Breast epithelium (tissue), 4 donors: ENCODE data around the gene MRPS6. TPM values are rescaled to one million over a fixed set of nuclear protein-coding genes. Genes with fewer than 3 reads are reported as not detected.

Experiments used
- DNase-seq, 2 donors: peaks; one replicate each; pipeline ENCODE4 v3.0.0-alpha.2; 2019; ENCODE audit warnings: low spot score in 2 of 2
- H3K27ac ChIP-seq, 2 donors: fragments of 200-600 bp; sonication (generic) in 1 of 2; one replicate each; pipeline ENCODE4 v1.5.1; 2016 to 2019; ENCODE audit warnings: mild to moderate bottlenecking in 1 of 2
- H3K27me3 ChIP-seq, 2 donors: fragments of 200-600 bp; sonication (generic) in 1 of 2; one replicate each; pipeline versions ENCODE4 v1.5.1 to v1.6.0; 2017 to 2019; ENCODE audit warnings: control low read depth in 1 of 2, mild to moderate bottlenecking in 1 of 2
- H3K36me3 ChIP-seq: fragments of 200-600 bp; one replicate; pipeline ENCODE4 v1.5.1; 2019
- H3K4me1 ChIP-seq, 2 donors: fragments of 200-600 bp; sonication (generic); one replicate each; pipeline ENCODE4 v1.5.1; 2016 to 2019; ENCODE audit warnings: control low read depth in 1 of 2
- H3K4me3 ChIP-seq, 3 donors: fragments of 200-600 bp; sonication (generic); 1 replicate in 2 of 3; 2 replicates in 1 of 3; pipeline ENCODE4 v1.5.1; 2016 to 2019; ENCODE audit warnings: mild to moderate bottlenecking in 3 of 3, moderate library complexity in 2 of 3
- H3K9me3 ChIP-seq, 2 donors: fragments of 200-600 bp; sonication (generic) in 1 of 2; one replicate each; pipeline ENCODE4 v1.5.1; 2016 to 2019; ENCODE audit warnings: control low read depth in 1 of 2
- POLR2A ChIP-seq: fragments of 450-650 bp; IDR thresholded peaks from one replicate; pipeline ENCODE4 v1.6.1; 2016; ENCODE audit warnings: antibody characterized with exemption, mild to moderate bottlenecking, moderate library complexity
- POLR2AphosphoS5 ChIP-seq, 3 donors: sonication (generic); formaldehyde crosslinking; IDR thresholded peaks; one replicate each; pipeline ENCODE4 v1.6.1; 2017; ENCODE audit warnings: antibody characterized with exemption in 3 of 3
- intact Hi-C: fragments of 100-400 bp; cut with DNase I; formaldehyde crosslinking; loops from one replicate; pipeline ENCODE4 v1.15.1; 2023; ENCODE audit warnings: low total_unique reads
- total RNA-seq, 3 donors: library from RNA; depleted of rRNA; stranded (reverse); fragments of >200 nt; gene quantifications; one replicate each; pipeline ENCODE4 v1.1.0, GENCODE V29; 2016
- TF ChIP-seq, protein P1 (sequence below), 3 donors: fragments of 450-650 bp; IDR thresholded peaks; one replicate each; pipeline ENCODE4 v1.5.1; 2016 to 2017; ENCODE audit warnings: antibody characterized with exemption in 3 of 3, mild to moderate bottlenecking in 3 of 3, moderate library complexity in 3 of 3

MRPS6 gene
- total RNA-seq, 3 donors from 2014 or later = 22.3 to 40.6 (median 26.5) TPM

DNA sequence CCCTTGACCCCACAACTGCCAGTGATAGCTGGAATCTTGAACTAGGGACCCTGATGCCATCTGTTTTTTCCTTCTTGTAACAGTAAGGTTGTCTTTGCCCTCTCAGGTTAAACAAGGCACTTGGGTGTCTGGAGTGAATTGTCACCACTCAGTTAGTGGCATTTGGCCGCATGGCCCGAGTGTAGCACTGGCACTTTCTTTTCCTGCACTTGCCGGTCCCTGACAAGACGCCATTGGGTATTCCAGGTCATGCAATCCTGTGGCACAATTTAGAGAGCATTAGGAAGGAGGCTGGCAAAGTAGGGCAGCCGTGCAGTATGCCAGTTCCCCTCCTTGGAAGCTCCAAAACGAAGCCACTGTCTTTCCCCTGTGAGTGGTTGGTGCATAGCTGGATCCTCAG is 70.8 kb downstream of the MRPS6 start:
- no peak for TF ChIP-seq POLR2AphosphoS5 (IDR thresholded peaks at IDR 0.05)
- TF ChIP-seq POLR2A = no peak
- TF ChIP-seq, protein P1, sequence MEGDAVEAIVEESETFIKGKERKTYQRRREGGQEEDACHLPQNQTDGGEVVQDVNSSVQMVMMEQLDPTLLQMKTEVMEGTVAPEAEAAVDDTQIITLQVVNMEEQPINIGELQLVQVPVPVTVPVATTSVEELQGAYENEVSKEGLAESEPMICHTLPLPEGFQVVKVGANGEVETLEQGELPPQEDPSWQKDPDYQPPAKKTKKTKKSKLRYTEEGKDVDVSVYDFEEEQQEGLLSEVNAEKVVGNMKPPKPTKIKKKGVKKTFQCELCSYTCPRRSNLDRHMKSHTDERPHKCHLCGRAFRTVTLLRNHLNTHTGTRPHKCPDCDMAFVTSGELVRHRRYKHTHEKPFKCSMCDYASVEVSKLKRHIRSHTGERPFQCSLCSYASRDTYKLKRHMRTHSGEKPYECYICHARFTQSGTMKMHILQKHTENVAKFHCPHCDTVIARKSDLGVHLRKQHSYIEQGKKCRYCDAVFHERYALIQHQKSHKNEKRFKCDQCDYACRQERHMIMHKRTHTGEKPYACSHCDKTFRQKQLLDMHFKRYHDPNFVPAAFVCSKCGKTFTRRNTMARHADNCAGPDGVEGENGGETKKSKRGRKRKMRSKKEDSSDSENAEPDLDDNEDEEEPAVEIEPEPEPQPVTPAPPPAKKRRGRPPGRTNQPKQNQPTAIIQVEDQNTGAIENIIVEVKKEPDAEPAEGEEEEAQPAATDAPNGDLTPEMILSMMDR (IDR thresholded peaks at IDR 0.05) = no peak
- Histone ChIP-seq H3K27ac (no peak overlapping the region), H3K36me3 (no peaks in the 10 kb centered on the region), H3K4me1 (peaks cover 0 to 5% of the 10 kb centered on the region in 2 donors), H3K9me3 (no peaks in the 10 kb centered on the region), H3K27me3 (no peaks in the 10 kb centered on the region), H3K4me3 (no peak overlapping the region)
- intact Hi-C loops = no loop called here
- DNase-seq = no peak

DNA sequence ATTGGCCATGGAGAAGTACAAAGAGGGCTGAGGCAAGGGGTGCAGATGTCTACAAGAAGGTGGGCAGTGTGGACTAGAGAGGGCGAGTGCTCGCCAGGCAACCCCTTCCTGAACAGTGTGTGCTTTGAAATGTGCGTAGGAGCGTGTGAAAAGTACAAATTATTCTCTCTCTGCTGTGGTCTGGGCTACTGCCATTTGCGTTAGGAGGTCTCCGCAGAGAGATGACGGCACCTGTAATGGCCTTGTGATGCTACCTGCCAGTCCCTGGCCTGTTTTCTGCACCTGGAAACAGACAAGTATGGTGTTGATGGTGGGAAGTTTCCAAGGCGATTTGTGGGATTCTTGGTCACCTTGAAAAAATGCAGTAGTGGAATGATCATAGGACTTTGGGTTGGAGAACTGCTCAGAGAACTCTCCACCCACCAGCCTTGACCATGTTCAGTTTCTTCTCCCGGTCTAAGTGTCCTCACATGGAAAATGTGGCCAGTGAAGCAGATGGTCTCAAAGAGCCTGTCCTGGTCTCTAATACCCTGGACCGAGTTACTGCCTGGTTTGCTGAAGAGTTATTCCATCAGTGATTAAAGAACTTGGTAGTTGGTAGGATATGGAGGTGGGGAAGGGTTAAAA is 74.5 kb downstream of the MRPS6 start:
- TF ChIP-seq POLR2A (no peak), POLR2AphosphoS5 (IDR thresholded peaks at IDR 0.05) (no peak)
- TF ChIP-seq, protein P1 (IDR thresholded peaks at IDR 0.05) = no peak
- DNase-seq = no peak
- H3K4me3 ChIP-seq = no peak overlapping the region
- peak overlapping the region; percentile 10 to 36 for H3K27ac ChIP-seq
- H3K36me3 ChIP-seq = no peaks in the 10 kb centered on the region
- peaks cover 0 to 5% of the 10 kb centered on the region in 2 donors for H3K4me1 ChIP-seq
- H3K9me3 ChIP-seq = no peaks in the 10 kb centered on the region
- intact Hi-C loops = loop anchor here (2.0 kb wide), 1 partner anchor 55 kb away; no protein-coding TSS in a partner anchor
- H3K27me3 ChIP-seq = no peaks in the 10 kb centered on the region

DNA sequence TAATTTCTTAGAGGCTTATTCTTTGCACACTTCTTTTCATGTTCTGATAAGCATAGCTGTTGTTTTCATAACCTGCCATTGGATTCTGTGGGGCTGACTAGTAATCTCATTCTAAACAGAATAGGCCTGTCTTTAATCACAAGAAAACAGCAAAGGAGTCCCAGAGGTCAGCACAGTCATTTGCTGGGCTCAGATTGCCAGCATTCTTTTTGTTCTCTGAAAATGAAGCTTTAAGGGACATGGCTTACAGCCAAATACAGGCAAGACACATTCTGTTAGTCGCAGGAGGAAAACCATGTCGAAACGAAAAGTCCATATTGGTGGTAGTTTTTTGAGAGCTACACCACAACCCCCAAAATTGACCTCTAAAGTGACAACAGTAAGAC is 75.0 kb downstream of the MRPS6 start:
- H3K4me3 ChIP-seq = no peak overlapping the region
- intact Hi-C loops = loop anchor here (2.0 kb wide), 1 partner anchor 54 kb away; no protein-coding TSS in a partner anchor
- peak overlapping the region; percentile 10 to 36 for H3K27ac ChIP-seq
- TF ChIP-seq POLR2AphosphoS5 (IDR thresholded peaks at IDR 0.05) (no peak), POLR2A (no peak)
- TF ChIP-seq, protein P1 (IDR thresholded peaks at IDR 0.05) = no peak
- H3K27me3 ChIP-seq = no peaks in the 10 kb centered on the region
- no peaks in the 10 kb centered on the region for H3K36me3 ChIP-seq
- H3K4me1 ChIP-seq = peaks cover 0 to 5% of the 10 kb centered on the region in 2 donors
- DNase-seq = no peak
- no peaks in the 10 kb centered on the region for H3K9me3 ChIP-seq

DNA sequence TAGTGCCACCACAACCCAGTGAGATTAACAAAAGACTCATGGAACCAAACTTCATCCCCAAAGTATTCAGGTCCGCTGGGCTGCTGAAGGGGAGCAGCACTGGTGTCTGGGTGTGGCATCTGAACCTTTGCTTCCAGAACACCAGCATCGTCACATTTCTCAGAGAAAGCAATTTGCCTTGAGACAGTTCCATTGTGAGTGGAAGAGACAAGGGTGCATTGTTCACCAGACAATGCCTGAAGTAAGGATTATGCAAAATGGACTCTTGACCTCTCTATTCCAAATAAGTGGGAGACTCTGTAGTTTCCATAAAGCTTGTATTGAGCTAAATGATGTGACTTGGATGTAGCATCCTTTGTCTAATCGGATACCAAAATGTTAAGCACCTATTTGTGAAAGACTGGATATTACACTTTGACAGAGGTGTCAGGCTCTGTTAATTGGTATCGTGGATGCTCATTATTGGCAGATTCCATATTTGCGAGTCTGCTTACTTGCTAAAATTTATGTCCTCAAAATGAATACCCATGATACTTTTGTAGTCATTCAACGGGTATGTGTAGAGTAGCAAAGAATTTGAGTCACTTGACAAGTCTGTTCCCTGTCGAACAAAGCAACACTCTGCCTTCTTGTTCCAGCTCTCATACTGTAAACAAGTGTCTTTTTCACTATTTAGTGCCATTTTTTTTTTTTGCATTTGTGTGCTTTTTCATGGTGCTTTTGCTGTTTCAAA is 75.6 kb downstream of the MRPS6 start:
- H3K27me3 ChIP-seq = no peaks in the 10 kb centered on the region
- DNase-seq = no peak
- peaks cover 0 to 5% of the 10 kb centered on the region in 2 donors for H3K4me1 ChIP-seq
- intact Hi-C loops = loop anchor here (2.0 kb wide), 1 partner anchor 54 kb away; no protein-coding TSS in a partner anchor
- TF ChIP-seq, protein P1 (IDR thresholded peaks at IDR 0.05) = no peak
- H3K36me3 ChIP-seq = no peaks in the 10 kb centered on the region
- H3K9me3 ChIP-seq = no peaks in the 10 kb centered on the region
- H3K4me3 ChIP-seq = no peak overlapping the region
- H3K27ac ChIP-seq = peak overlapping the region in 1 of 2 donors; percentile 36

DNA sequence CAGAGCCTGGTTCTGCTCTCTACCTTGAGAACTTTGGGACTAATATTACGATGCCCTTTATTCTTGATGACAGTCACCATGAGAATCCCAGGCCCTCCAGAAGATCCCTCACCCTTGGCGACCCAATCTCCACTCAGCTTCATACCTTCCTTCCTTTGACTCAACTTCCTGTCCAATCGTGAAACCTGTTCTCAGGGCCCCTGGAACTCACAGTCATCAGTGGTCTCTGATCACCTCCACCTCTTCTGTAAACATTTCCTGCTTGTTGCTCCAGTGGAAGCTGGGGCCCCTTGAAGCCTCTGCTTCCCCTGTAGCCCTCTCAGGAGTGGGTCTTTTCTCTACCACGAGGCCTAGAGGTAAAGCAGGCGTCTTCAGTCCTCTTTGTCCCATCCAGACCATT is 79.1 kb downstream of the MRPS6 start:
- TF ChIP-seq POLR2AphosphoS5 (IDR thresholded peaks at IDR 0.05) (no peak), POLR2A (no peak)
- TF ChIP-seq, protein P1 (IDR thresholded peaks at IDR 0.05) = no peak
- no peak for DNase-seq
- no peaks in the 10 kb centered on the region for H3K27me3 ChIP-seq
- intact Hi-C loops = loop anchor here (10.0 kb wide), 1 partner anchor 728 kb away; no protein-coding TSS in a partner anchor
- no peaks in the 10 kb centered on the region for H3K9me3 ChIP-seq
- H3K36me3 ChIP-seq = no peaks in the 10 kb centered on the region
- no peak overlapping the region for H3K4me3 ChIP-seq
- H3K4me1 ChIP-seq = peaks cover 0 to 5% of the 10 kb centered on the region in 2 donors
- no peak overlapping the region for H3K27ac ChIP-seq
